Fibroblast of lung (primary cell): Measurements from ENCODE around the gene CDKN1A. TPM values are rescaled to one million over a fixed set of nuclear protein-coding genes. Genes with fewer than 3 reads are reported as not detected.

Experiments
- DNase-seq, 2 donors: peaks; one replicate each; pipeline versions ENCODE4 v3.0.0 to v3.0.0-alpha.2; 2010; ENCODE audit warnings: low read depth in 2 of 2
- H2AFZ ChIP-seq: 2 replicates; pipeline ENCODE4 v1.5.1; 2012; ENCODE audit warnings: low read length, control low read depth, inconsistent platforms
- H3K27ac ChIP-seq: 2 replicates; pipeline ENCODE4 v1.5.1; 2011; ENCODE audit warnings: low read length, control low read depth; ENCODE audit not compliant: insufficient read depth
- H3K27me3 ChIP-seq: 2 replicates; pipeline ENCODE4 v1.5.1; 2011; ENCODE audit warnings: mild to moderate bottlenecking, low read length; ENCODE audit not compliant: control insufficient read depth, insufficient read depth
- H3K36me3 ChIP-seq: 2 replicates; pipeline ENCODE4 v1.5.1; 2011; ENCODE audit warnings: low read length; ENCODE audit not compliant: control insufficient read depth, insufficient read depth
- H3K4me1 ChIP-seq: 2 replicates; pipeline ENCODE4 v1.5.1; 2011; ENCODE audit warnings: low read length; ENCODE audit not compliant: control insufficient read depth, insufficient read depth; ENCODE audit errors: extremely low read depth
- H3K4me2 ChIP-seq: 2 replicates; pipeline ENCODE4 v1.5.1; 2011; ENCODE audit warnings: low read length, control low read depth; ENCODE audit not compliant: insufficient read depth; ENCODE audit errors: extremely low read depth
- H3K4me3 ChIP-seq, 4 experiments: fragments of 200-600 bp in 1 of 4; sonication (generic) in 1 of 4; replicated peaks in 1 of 4; 2 replicates each; pipeline ENCODE4 v1.5.1; 2011 to 2016; ENCODE audit warnings: low read length in 4 of 4, low read depth in 3 of 4, mild to moderate bottlenecking in 3 of 4, control low read depth in 2 of 4, inconsistent platforms in 1 of 4, mixed read lengths in 1 of 4; ENCODE audit not compliant: insufficient read depth in 1 of 4; ENCODE audit errors: control extremely low read depth in 1 of 4
- H3K79me2 ChIP-seq: 2 replicates; pipeline ENCODE4 v1.5.1; 2012; ENCODE audit warnings: mild to moderate bottlenecking, low read length, inconsistent platforms; ENCODE audit not compliant: control insufficient read depth, insufficient read depth
- H3K9ac ChIP-seq: 2 replicates; pipeline ENCODE4 v1.5.1; 2011; ENCODE audit warnings: mild to moderate bottlenecking, low read length, control low read depth; ENCODE audit not compliant: insufficient read depth
- H3K9me3 ChIP-seq: 2 replicates; pipeline ENCODE4 v1.5.1; 2012; ENCODE audit warnings: low read depth, low read length; ENCODE audit not compliant: control insufficient read depth, insufficient read depth
- H4K20me1 ChIP-seq: 2 replicates; pipeline ENCODE4 v1.5.1; 2011; ENCODE audit warnings: low read length; ENCODE audit not compliant: control insufficient read depth, insufficient read depth; ENCODE audit errors: extremely low read depth
- EZH2 ChIP-seq: IDR thresholded peaks from 2 replicates; pipeline ENCODE4 v1.5.1; 2012; ENCODE audit warnings: low read length, control low read depth, mild to moderate bottlenecking; ENCODE audit errors: missing control alignments
- polyA plus RNA-seq, 2 donors: library from polyadenylated mRNA; depleted of rRNA in 1 of 2; stranded (reverse) in 1 of 2; unstranded in 1 of 2; fragments of >200 nt; gene quantifications; 2 replicates each; pipeline ENCODE4 v1.2.1, GENCODE V29; 2011 to 2012; ENCODE audit warnings: missing spikeins in 1 of 2
- total RNA-seq: library from RNA; depleted of rRNA; stranded (reverse); fragments of >200 nt; gene quantifications from 2 replicates; pipeline ENCODE4 v1.2.1, GENCODE V29; 2014
- TF ChIP-seq, protein P1 (sequence below), 2 donors: IDR thresholded peaks in 1 of 2; conservative IDR thresholded peaks in 1 of 2; 1 replicate in 1 of 2; 2 replicates in 1 of 2; pipeline ENCODE4 v1.5.1; 2011 to 2012; ENCODE audit warnings: low read length in 2 of 2, control low read depth in 1 of 2, inconsistent platforms in 1 of 2, low read depth in 1 of 2, mild to moderate bottlenecking in 1 of 2

CDKN1A gene
- total and polyA plus RNA-seq, 2 donors (not counting 1 experiment from before 2014, with no cell fraction given): 166 to 900 TPM

DNA sequence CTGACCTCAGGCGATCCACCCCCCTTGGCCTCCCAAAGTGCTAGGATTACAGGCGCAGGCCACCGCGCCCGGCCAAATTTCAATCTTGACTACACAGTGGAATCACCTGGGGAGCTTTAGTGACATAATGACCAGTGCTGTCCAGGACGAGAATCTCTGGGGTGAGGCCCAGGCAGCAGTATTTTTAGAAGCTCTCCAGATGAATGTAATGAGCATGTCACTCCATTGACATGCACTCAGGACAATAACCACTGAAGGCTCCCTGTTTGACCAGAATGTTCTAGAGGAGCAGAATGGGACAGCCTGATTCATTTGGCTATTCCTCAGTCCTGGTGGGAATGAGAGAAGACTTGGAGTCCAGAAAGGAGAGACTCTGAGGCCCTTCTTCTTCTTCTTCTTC lies 45.1 kb upstream of the CDKN1A start:
- H3K27me3 ChIP-seq: no peaks in the 10 kb centered on the region
- no peak overlapping the region for H3K4me3 ChIP-seq
- no peaks in the 10 kb centered on the region for H3K36me3 ChIP-seq
- H4K20me1 ChIP-seq: no peaks in the 10 kb centered on the region
- no peaks in the 10 kb centered on the region for H3K9me3 ChIP-seq
- no peaks in the 10 kb centered on the region for H3K79me2 ChIP-seq
- H3K4me1 ChIP-seq: no peaks in the 10 kb centered on the region
- no peak overlapping the region for H3K4me2 ChIP-seq
- no peak overlapping the region for H3K9ac ChIP-seq
- H3K27ac ChIP-seq: no peak overlapping the region
- DNase-seq: no peak
- H2AFZ ChIP-seq: no peak overlapping the region
- TF ChIP-seq, protein P1, sequence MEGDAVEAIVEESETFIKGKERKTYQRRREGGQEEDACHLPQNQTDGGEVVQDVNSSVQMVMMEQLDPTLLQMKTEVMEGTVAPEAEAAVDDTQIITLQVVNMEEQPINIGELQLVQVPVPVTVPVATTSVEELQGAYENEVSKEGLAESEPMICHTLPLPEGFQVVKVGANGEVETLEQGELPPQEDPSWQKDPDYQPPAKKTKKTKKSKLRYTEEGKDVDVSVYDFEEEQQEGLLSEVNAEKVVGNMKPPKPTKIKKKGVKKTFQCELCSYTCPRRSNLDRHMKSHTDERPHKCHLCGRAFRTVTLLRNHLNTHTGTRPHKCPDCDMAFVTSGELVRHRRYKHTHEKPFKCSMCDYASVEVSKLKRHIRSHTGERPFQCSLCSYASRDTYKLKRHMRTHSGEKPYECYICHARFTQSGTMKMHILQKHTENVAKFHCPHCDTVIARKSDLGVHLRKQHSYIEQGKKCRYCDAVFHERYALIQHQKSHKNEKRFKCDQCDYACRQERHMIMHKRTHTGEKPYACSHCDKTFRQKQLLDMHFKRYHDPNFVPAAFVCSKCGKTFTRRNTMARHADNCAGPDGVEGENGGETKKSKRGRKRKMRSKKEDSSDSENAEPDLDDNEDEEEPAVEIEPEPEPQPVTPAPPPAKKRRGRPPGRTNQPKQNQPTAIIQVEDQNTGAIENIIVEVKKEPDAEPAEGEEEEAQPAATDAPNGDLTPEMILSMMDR (conservative IDR thresholded peaks at IDR 0.05 in 1 of 2, IDR thresholded peaks at IDR 0.05 in 1 of 2; ENCODE audit: low read depth in 1 of 2, low read length in 2 of 2): no peak
- no peak for TF ChIP-seq EZH2

DNA sequence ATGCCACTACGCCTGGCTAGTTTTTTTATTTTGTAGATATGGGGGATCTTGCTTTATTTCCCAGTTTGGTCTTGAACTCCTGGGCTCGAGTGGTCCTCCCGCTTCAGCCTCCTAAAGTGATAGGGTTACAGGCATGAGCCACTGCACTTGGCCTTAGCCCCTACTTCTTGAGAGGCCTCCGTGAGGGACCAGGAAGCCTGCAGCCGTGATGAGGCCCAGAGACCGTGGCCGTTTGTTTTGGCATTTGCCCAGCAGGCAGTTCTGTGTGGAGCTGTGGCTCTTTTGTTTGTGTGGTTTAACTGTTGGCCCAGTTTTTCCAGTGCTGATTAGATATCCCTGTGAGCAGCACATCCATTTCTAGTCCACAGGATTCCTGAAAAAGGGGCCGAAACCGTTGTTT lies 44.6 kb upstream of the CDKN1A start:
- Histone ChIP-seq H3K9me3 (no peaks in the 10 kb centered on the region), H3K27me3 (no peaks in the 10 kb centered on the region), H4K20me1 (no peaks in the 10 kb centered on the region), H3K27ac (no peak overlapping the region), H3K79me2 (no peaks in the 10 kb centered on the region), H3K4me2 (no peak overlapping the region), H2AFZ (no peak overlapping the region), H3K4me1 (no peaks in the 10 kb centered on the region), H3K9ac (no peak overlapping the region), H3K4me3 (no peak overlapping the region), H3K36me3 (no peaks in the 10 kb centered on the region)
- DNase-seq: peak; percentile 92
- TF ChIP-seq, protein P1 (conservative IDR thresholded peaks at IDR 0.05 in 1 of 2, IDR thresholded peaks at IDR 0.05 in 1 of 2; ENCODE audit: low read depth in 1 of 2, low read length in 2 of 2): no peak
- no peak for TF ChIP-seq EZH2

DNA sequence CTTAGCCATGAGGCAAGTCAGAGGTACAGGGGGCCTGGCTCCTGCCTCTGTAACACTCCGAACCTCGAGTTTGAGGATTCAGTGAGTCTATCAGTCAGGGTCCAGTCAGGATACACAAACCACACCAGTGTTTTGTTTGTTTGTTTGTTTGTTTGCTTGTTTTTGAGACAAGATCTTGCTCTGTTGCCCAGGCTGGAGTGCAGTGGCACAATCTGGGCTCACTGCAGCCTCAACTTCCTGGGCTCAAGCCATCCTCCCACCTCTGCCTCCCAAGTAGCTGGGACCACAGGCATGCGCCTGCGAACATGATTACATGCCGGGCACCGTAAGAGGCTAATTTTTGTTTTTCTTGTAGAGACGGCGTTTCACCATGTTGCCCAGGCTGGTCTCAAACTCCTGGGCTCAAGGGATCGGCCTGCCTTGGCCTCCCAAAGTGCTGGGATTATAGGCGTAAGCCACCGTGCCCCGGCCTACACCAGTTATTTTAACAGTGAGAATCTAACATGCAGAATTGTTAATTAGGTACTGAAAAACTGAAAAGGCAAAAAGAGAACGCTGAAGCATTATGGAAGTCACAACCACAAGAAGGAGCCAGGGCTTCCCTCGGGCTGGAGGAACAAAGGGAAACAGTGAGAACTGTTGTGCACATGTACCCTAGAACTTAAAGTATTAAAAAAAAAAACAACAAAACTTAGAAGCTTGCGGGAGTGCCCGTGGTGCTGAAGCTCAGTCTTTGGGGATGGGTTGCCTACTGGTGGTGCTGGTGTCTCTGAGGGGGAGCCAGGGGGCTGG lies 44.0 kb upstream of the CDKN1A start:
- H2AFZ ChIP-seq: no peak overlapping the region
- no peaks in the 10 kb centered on the region for H3K27me3 ChIP-seq
- no peak overlapping the region for H3K9ac ChIP-seq
- H4K20me1 ChIP-seq: no peaks in the 10 kb centered on the region
- no peak overlapping the region for H3K4me3 ChIP-seq
- no peak for TF ChIP-seq EZH2
- TF ChIP-seq, protein P1 (conservative IDR thresholded peaks at IDR 0.05 in 1 of 2, IDR thresholded peaks at IDR 0.05 in 1 of 2; ENCODE audit: low read depth in 1 of 2, low read length in 2 of 2): no peak
- H3K9me3 ChIP-seq: no peaks in the 10 kb centered on the region
- no peak for DNase-seq
- no peaks in the 10 kb centered on the region for H3K36me3 ChIP-seq
- H3K4me1 ChIP-seq: no peaks in the 10 kb centered on the region
- no peak overlapping the region for H3K27ac ChIP-seq
- H3K4me2 ChIP-seq: no peak overlapping the region
- no peaks in the 10 kb centered on the region for H3K79me2 ChIP-seq
